IMR-90 (cell line): ENCODE results near the gene SMIM22. TPM values are rescaled to one million over a fixed set of nuclear protein-coding genes. Genes with fewer than 3 reads are reported as not detected.

Experiments used
- ATAC-seq: fragments of 200-7000 bp; cut with Tn5 transposase; 2 replicates; pipeline ENCODE4 v1.9.1; 2020; ENCODE audit warnings: low read depth, mild to moderate bottlenecking, moderate library complexity
- BruUV-seq: library from RNA; stranded (reverse); fragments of 400-500 nt; replicated peaks from 2 replicates; lab custom pipeline; 2021; lab: Mats Ljungman, UMichigan
- CTCF ChIA-PET: fragments of 300-600 bp; formaldehyde crosslinking; extraction: SDS; loops from one replicate; lab custom pipeline; 2021; ENCODE audit warnings: antibody characterized with exemption; lab: Yijun Ruan, JAX
- POLR2A ChIA-PET: fragments of 300-600 bp; sonication (Branson Sonifier 250); formaldehyde crosslinking; loops from one replicate; lab custom pipeline; 2022; ENCODE audit warnings: antibody characterized with exemption; ENCODE audit not compliant: unreplicated experiment; lab: Charles Lee
- DNase-seq: peaks from one replicate; pipeline ENCODE4 v3.0.0; 2013
- H2AFZ ChIP-seq: replicated peaks from 2 replicates; pipeline ENCODE3; 2013; ENCODE audit warnings: low read length, mild to moderate bottlenecking; ENCODE audit not compliant: poor library complexity
- H2AK5ac ChIP-seq: 2 replicates; pipeline ENCODE4 v1.6.1; 2013; ENCODE audit warnings: low read depth, low read length, inconsistent platforms
- H2AK9ac ChIP-seq: replicated peaks from 2 replicates; pipeline ENCODE3; 2013; ENCODE audit warnings: mild to moderate bottlenecking, low read depth, low read length, moderate library complexity; ENCODE audit not compliant: poor library complexity
- H2BK120ac ChIP-seq: 2 replicates; pipeline ENCODE4 v1.6.1; 2013; ENCODE audit warnings: low read depth, low read length, inconsistent platforms
- H2BK15ac ChIP-seq: 3 replicates; pipeline ENCODE4 v1.6.1; 2013; ENCODE audit warnings: low read depth, low read length, inconsistent platforms
- H2BK20ac ChIP-seq: 2 replicates; pipeline ENCODE4 v1.6.1; 2013; ENCODE audit warnings: low read depth, mild to moderate bottlenecking, inconsistent platforms, low read length, moderate library complexity
- H2BK5ac ChIP-seq: 2 replicates; pipeline ENCODE4 v1.6.1; 2013; ENCODE audit warnings: mild to moderate bottlenecking, low read depth, low read length, inconsistent platforms; ENCODE audit not compliant: poor library complexity, severe bottlenecking
- H3K14ac ChIP-seq: replicated peaks from 2 replicates; pipeline ENCODE4 v1.6.1; 2013; ENCODE audit warnings: low read depth, low read length, inconsistent platforms
- H3K18ac ChIP-seq: 2 replicates; pipeline ENCODE4 v1.6.1; 2013; ENCODE audit warnings: low read depth, low read length, control low read depth
- H3K23ac ChIP-seq: 2 replicates; pipeline ENCODE4 v1.6.1; 2013; ENCODE audit warnings: low read depth, low read length, inconsistent platforms
- H3K27ac ChIP-seq: 2 replicates; pipeline ENCODE4 v1.5.1; 2013; ENCODE audit warnings: mild to moderate bottlenecking, control low read depth, low read length; ENCODE audit not compliant: insufficient read depth
- H3K27me3 ChIP-seq: 2 replicates; pipeline ENCODE4 v1.6.1; 2013; ENCODE audit warnings: low read length; ENCODE audit not compliant: control insufficient read depth, insufficient read depth
- H3K36me3 ChIP-seq: 2 replicates; pipeline ENCODE4 v1.6.1; 2013; ENCODE audit warnings: low read length, mixed read lengths; ENCODE audit not compliant: control insufficient read depth, insufficient read depth
- H3K4ac ChIP-seq: 2 replicates; pipeline ENCODE4 v1.6.1; 2013; ENCODE audit warnings: low read depth, low read length, inconsistent platforms
- H3K4me1 ChIP-seq: 2 replicates; pipeline ENCODE4 v1.6.1; 2013; ENCODE audit warnings: low read length, mixed read lengths; ENCODE audit not compliant: control insufficient read depth, insufficient read depth
- H3K4me2 ChIP-seq: 2 replicates; pipeline ENCODE4 v1.6.1; 2013; ENCODE audit warnings: low read depth, mild to moderate bottlenecking, control low read depth, low read length, moderate library complexity
- H3K4me3 ChIP-seq: 2 replicates; pipeline ENCODE4 v1.5.1; 2013; ENCODE audit warnings: low read depth, mild to moderate bottlenecking, control low read depth, low read length, moderate library complexity; ENCODE audit not compliant: insufficient read depth
- H3K56ac ChIP-seq: 2 replicates; pipeline ENCODE4 v1.6.1; 2013; ENCODE audit warnings: low read length, inconsistent platforms; ENCODE audit not compliant: insufficient read depth; ENCODE audit errors: extremely low read depth
- H3K79me1 ChIP-seq, 2 experiments: 2 replicates each; pipeline ENCODE4 v1.6.1; 2013; ENCODE audit warnings: low read length in 2 of 2, inconsistent platforms in 1 of 2, low read depth in 1 of 2
- H3K9ac ChIP-seq: 2 replicates; pipeline ENCODE4 v1.6.1; 2013; ENCODE audit warnings: low read depth, low read length, control low read depth
- H3K9me1 ChIP-seq: 2 replicates; pipeline ENCODE4 v1.6.1; 2013; ENCODE audit warnings: low read length, inconsistent platforms; ENCODE audit not compliant: insufficient read depth
- H3K9me3 ChIP-seq: 2 replicates; pipeline ENCODE4 v1.6.1; 2013; ENCODE audit warnings: low read length; ENCODE audit not compliant: control insufficient read depth, insufficient read depth
- H4K20me1 ChIP-seq: 2 replicates; pipeline ENCODE4 v1.6.1; 2013; ENCODE audit warnings: low read length, inconsistent platforms; ENCODE audit not compliant: insufficient read depth
- H4K5ac ChIP-seq: 2 replicates; pipeline ENCODE4 v1.6.1; 2013; ENCODE audit warnings: mild to moderate bottlenecking, low read depth, low read length, control low read depth
- H4K8ac ChIP-seq, 2 experiments: 2 replicates each; pipeline ENCODE4 v1.6.1; 2013; ENCODE audit warnings: low read depth in 2 of 2, low read length in 2 of 2, control low read depth in 1 of 2, inconsistent platforms in 1 of 2
- H4K91ac ChIP-seq: 2 replicates; pipeline ENCODE4 v1.6.1; 2013; ENCODE audit warnings: low read depth, low read length, inconsistent platforms; ENCODE audit not compliant: insufficient read depth
- CEBPB ChIP-seq: IDR thresholded peaks from 2 replicates; pipeline ENCODE4 v1.6.1; 2012; ENCODE audit warnings: low read depth, low read length, improper control_type of control experiment
- CHD1 ChIP-seq: IDR thresholded peaks from 2 replicates; pipeline ENCODE4 v1.6.1; 2012; ENCODE audit warnings: low read depth, low read length, improper control_type of control experiment
- FOS ChIP-seq: fragments of 150-350 bp; IDR thresholded peaks from 2 replicates; pipeline ENCODE4 v1.6.1; 2016; ENCODE audit warnings: low read depth, low read length
- MAFK ChIP-seq: IDR thresholded peaks from 2 replicates; pipeline ENCODE4 v1.6.1; 2012; ENCODE audit warnings: low read depth, low read length, improper control_type of control experiment
- MAZ ChIP-seq: IDR thresholded peaks from 2 replicates; pipeline ENCODE4 v1.6.1; 2012; ENCODE audit warnings: low read depth, mild to moderate bottlenecking, low read length, improper control_type of control experiment, moderate library complexity, borderline replicate concordance
- MXI1 ChIP-seq: IDR thresholded peaks from 2 replicates; pipeline ENCODE4 v1.6.1; 2012; ENCODE audit warnings: low read depth, mild to moderate bottlenecking, low read length, moderate library complexity, borderline replicate concordance
- NFE2L2 ChIP-seq: fragments of 150-350 bp; IDR thresholded peaks from 2 replicates; pipeline ENCODE4 v1.6.1; 2016; ENCODE audit warnings: low read depth, mild to moderate bottlenecking, low read length
- POLR2A ChIP-seq: IDR thresholded peaks from 2 replicates; pipeline ENCODE4 v1.6.1; 2012; ENCODE audit warnings: mild to moderate bottlenecking, low read depth, low read length
- RAD21 ChIP-seq: IDR thresholded peaks from 2 replicates; pipeline ENCODE4 v1.6.1; 2012; ENCODE audit warnings: low read length, improper control_type of control experiment
- RCOR1 ChIP-seq: IDR thresholded peaks from 2 replicates; pipeline ENCODE4 v1.6.1; 2012; ENCODE audit warnings: mild to moderate bottlenecking, low read length, improper control_type of control experiment; ENCODE audit not compliant: insufficient replicate concordance
- RFX5 ChIP-seq: IDR thresholded peaks from 2 replicates; pipeline ENCODE4 v1.8.0; 2012; ENCODE audit warnings: low read depth, mild to moderate bottlenecking, low read length, moderate library complexity
- SMC3 ChIP-seq: fragments of 150-350 bp; IDR thresholded peaks from 2 replicates; pipeline ENCODE4 v1.6.1; 2016; ENCODE audit warnings: low read depth, mild to moderate bottlenecking, antibody characterized with exemption, low read length, moderate library complexity
- WGBS, 2 experiments: methylation state at CpG; one replicate each; pipeline versions ENCODE4 v1.1.5 to v1.1.7; 2013; ENCODE audit warnings: missing lambda C conversion rate in 2 of 2; ENCODE audit not compliant: insufficient read length in 1 of 2; ENCODE audit errors: extremely low coverage in 2 of 2; 5-methylcytosine and 5-hydroxymethylcytosine counted together
- dilution Hi-C: fragments of 300-500 bp; cut with HindIII; formaldehyde crosslinking; loops from one replicate; pipeline ENCODE4 v1.14.3; 2018; ENCODE audit warnings: low sequenced_read_pairs; ENCODE audit not compliant: unreplicated experiment
- in situ Hi-C: fragments of 300-500 bp; cut with MboI; formaldehyde crosslinking; loops from 3 replicates; pipeline ENCODE4 v1.14.3; 2019; ENCODE audit warnings: low sequenced_read_pairs, inconsistent platforms, mixed read lengths
- intact Hi-C: fragments of 100-400 bp; cut with micrococcal nuclease; formaldehyde crosslinking; loops from 2 replicates; pipeline ENCODE4 v1.10.0; 2022
- polyA plus RNA-seq, 3 experiments: library from polyadenylated mRNA; depleted of rRNA; stranded (reverse); fragments of >200 nt; gene quantifications; 2 replicates each; pipeline ENCODE4 v1.2.3, GENCODE V29; 2012; ENCODE audit warnings: low replicate concordance in 1 of 3
- total RNA-seq: library from RNA; depleted of rRNA; stranded (reverse); fragments of >200 nt; gene quantifications from 2 replicates; pipeline ENCODE4 v1.2.3, GENCODE V29; 2012
- TF ChIP-seq, protein P1 (sequence below): conservative IDR thresholded peaks from 2 replicates; pipeline ENCODE4 v1.5.1; 2012; ENCODE audit warnings: mild to moderate bottlenecking, low read depth, low read length, improper control_type of control experiment
- TF ChIP-seq, protein P2 (sequence below): fragments of 150-350 bp; IDR thresholded peaks from 2 replicates; pipeline ENCODE4 v1.6.1; 2017; ENCODE audit warnings: mild to moderate bottlenecking, antibody characterized with exemption, low read length, low read depth
- TF ChIP-seq, protein P3 (sequence below): fragments of 150-350 bp; IDR thresholded peaks from 2 replicates; pipeline ENCODE4 v1.6.1; 2016; ENCODE audit warnings: low read depth, mild to moderate bottlenecking, low read length, moderate library complexity, borderline replicate concordance

Gene SMIM22
- total and polyA plus RNA-seq, 2 of the 4 experiments (the other 2 are of a cell fraction): not detected

DNA sequence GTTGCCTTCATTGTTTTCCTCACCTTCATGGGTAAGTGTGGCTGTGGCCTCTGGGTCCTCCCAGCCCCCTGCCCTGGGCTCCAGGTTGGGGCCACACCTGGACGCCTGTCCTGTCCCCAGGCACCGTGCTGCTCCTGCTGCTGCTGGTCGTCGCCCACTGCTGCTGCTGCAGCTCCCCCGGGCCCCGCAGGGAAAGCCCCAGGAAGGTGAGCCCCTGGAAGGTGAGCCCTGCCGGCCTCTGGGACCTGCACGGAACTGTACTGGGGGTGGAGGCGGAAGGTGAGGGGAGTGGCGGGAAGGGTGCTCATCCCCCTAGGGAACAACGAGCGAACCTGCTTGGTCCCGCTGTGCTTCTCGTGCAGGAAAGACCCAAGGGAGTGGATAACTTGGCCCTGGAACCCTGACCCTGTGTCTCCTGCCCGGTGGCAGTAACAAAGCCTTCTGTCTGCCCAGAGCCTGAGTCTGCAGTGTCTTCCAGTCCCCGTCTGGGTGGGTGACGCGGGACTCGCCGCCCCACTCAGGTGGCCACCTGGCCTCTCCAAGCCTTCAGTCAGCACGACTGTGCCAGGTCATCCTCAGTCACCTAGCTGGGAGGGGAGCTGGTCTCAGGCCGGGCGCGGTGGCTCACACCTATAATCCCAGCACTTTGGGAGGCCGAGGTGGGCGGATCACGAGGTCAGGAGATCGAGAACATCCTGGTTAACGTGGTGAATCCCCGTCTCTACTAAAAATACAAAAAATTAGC is 831 bp downstream of the SMIM22 start:
- dilution Hi-C loops: no loop called here
- H2AK5ac ChIP-seq: no peak overlapping the region
- no peak overlapping the region for H3K27ac ChIP-seq
- H3K4me1 ChIP-seq: no peaks in the 10 kb centered on the region
- no peaks in the 10 kb centered on the region for H4K20me1 ChIP-seq
- H3K4ac ChIP-seq: no peak overlapping the region
- in situ Hi-C loops: no loop called here
- no peak overlapping the region for H4K8ac ChIP-seq
- no peak overlapping the region for H3K14ac ChIP-seq
- H3K23ac ChIP-seq: no peak overlapping the region
- BruUV-seq: no TSS peak
- no peak overlapping the region for H3K4me3 ChIP-seq
- H3K4me2 ChIP-seq: no peak overlapping the region
- ATAC-seq: no peak
- POLR2A ChIA-PET: interaction anchor here (0.7 kb wide), 1 partner anchor 18 kb away, joined by 13 read pairs; no protein-coding TSS in a partner anchor
- no peak overlapping the region for H2AK9ac ChIP-seq
- no peak overlapping the region for H2BK15ac ChIP-seq
- 0 out of 2 replicates have a peak, but pooled peaks cover 3% of the 10 kb centered on the region for H3K9me1 ChIP-seq
- no peak overlapping the region for H4K5ac ChIP-seq
- H3K79me1 ChIP-seq: no peaks in the 10 kb centered on the region
- H3K36me3 ChIP-seq: peaks cover 2% of the 10 kb centered on the region; the same call in 1 of the 2 replicates
- H4K91ac ChIP-seq: no peak overlapping the region
- H2AFZ ChIP-seq: no peak overlapping the region
- H2BK20ac ChIP-seq: no peak overlapping the region
- CTCF ChIA-PET: no interaction called here
- intact Hi-C loops: no loop called here
- H2BK5ac ChIP-seq: no peak overlapping the region
- H2BK120ac ChIP-seq: no peak overlapping the region
- DNase-seq: no peak
- H3K56ac ChIP-seq: no peak overlapping the region
- no peak overlapping the region for H3K9ac ChIP-seq
- H3K18ac ChIP-seq: no peak overlapping the region
- 91% methylated on average over 4 of the region's 30 CpGs; no CpG with 5 or more reads in 1 of the 2 experiments for WGBS, 2 experiments
- no peaks in the 10 kb centered on the region for H3K9me3 ChIP-seq
- H3K27me3 ChIP-seq: no peaks in the 10 kb centered on the region
- TF ChIP-seq CEBPB: no peak
- TF ChIP-seq RCOR1: no peak
- TF ChIP-seq, protein P1, sequence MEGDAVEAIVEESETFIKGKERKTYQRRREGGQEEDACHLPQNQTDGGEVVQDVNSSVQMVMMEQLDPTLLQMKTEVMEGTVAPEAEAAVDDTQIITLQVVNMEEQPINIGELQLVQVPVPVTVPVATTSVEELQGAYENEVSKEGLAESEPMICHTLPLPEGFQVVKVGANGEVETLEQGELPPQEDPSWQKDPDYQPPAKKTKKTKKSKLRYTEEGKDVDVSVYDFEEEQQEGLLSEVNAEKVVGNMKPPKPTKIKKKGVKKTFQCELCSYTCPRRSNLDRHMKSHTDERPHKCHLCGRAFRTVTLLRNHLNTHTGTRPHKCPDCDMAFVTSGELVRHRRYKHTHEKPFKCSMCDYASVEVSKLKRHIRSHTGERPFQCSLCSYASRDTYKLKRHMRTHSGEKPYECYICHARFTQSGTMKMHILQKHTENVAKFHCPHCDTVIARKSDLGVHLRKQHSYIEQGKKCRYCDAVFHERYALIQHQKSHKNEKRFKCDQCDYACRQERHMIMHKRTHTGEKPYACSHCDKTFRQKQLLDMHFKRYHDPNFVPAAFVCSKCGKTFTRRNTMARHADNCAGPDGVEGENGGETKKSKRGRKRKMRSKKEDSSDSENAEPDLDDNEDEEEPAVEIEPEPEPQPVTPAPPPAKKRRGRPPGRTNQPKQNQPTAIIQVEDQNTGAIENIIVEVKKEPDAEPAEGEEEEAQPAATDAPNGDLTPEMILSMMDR: no peak
- TF ChIP-seq FOS: no peak
- TF ChIP-seq RAD21: no peak
- no peak for TF ChIP-seq MAFK
- TF ChIP-seq SMC3: no peak
- no peak for TF ChIP-seq RFX5
- TF ChIP-seq, protein P2, sequence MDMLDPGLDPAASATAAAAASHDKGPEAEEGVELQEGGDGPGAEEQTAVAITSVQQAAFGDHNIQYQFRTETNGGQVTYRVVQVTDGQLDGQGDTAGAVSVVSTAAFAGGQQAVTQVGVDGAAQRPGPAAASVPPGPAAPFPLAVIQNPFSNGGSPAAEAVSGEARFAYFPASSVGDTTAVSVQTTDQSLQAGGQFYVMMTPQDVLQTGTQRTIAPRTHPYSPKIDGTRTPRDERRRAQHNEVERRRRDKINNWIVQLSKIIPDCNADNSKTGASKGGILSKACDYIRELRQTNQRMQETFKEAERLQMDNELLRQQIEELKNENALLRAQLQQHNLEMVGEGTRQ: no peak
- TF ChIP-seq, protein P3, sequence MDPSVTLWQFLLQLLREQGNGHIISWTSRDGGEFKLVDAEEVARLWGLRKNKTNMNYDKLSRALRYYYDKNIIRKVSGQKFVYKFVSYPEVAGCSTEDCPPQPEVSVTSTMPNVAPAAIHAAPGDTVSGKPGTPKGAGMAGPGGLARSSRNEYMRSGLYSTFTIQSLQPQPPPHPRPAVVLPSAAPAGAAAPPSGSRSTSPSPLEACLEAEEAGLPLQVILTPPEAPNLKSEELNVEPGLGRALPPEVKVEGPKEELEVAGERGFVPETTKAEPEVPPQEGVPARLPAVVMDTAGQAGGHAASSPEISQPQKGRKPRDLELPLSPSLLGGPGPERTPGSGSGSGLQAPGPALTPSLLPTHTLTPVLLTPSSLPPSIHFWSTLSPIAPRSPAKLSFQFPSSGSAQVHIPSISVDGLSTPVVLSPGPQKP: no peak
- TF ChIP-seq MAZ: no peak
- TF ChIP-seq POLR2A: no peak
- TF ChIP-seq CHD1: no peak
- no peak for TF ChIP-seq MXI1
- TF ChIP-seq NFE2L2: no peak
